Transverse colon (tissue), 4 donors: ENCODE data around the gene UBE2R2.
"Not testable (repeated sequence)": the region's sequence is repeated elsewhere in the genome, so short reads cannot be mapped to it uniquely, and the experiment has no call there.

Experiments
- POLR2A ChIP-seq: fragments of 450-650 bp; IDR thresholded peaks from one replicate; pipeline ENCODE4 v1.6.1; 2016; ENCODE audit warnings: antibody characterized with exemption, mild to moderate bottlenecking, moderate library complexity
- POLR2AphosphoS5 ChIP-seq, 3 donors: sonication (generic); formaldehyde crosslinking; IDR thresholded peaks; one replicate each; pipeline ENCODE4 v1.6.1; 2016; ENCODE audit warnings: antibody characterized with exemption in 3 of 3
- TF ChIP-seq, protein P1 (sequence below), 5 experiments: fragments of 200-600 bp in 3 of 5; fragments of 450-650 bp in 2 of 5; sonication (generic) in 3 of 5; IDR thresholded peaks; 1 replicate in 2 of 5; 2 replicates in 3 of 5; pipeline ENCODE4 v1.5.1; 2016 to 2017; ENCODE audit warnings: antibody characterized with exemption in 5 of 5, inconsistent platforms in 3 of 5, mild to moderate bottlenecking in 2 of 5, moderate library complexity in 1 of 5

DNA sequence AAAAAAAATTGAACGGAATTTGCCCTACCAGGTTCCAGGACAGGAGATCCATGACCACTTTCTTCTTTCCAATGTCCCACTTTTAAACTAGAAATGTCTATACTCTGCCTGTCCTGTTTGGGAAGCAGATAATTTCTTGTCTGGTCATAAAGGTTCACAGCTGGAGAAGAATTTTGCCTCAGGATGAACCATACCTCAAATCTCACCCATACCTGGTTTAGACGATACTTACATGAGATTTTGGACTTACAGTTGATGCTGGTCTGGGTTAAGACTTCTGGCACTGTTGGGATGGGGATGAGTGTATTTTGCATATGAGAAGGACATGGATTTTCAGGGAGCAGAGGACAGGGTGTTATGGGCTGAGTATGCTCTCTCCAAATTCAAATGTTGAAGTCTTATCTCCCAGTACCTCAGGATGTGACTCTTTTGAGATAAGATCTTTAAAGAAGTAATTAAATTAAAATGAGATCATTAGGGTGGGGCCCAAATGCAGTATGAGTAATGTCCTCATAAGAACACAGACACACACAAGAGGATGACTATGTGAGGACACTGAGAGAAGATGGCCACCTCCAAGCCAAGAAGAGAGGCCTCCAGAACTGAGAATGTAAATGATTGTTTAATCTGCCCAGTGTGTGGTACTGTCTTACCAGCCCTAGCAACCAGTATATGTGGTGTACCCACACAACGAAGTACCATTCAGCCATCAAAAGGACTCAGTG is 46.6 kb upstream of the UBE2R2 start:
- TF ChIP-seq, protein P1, sequence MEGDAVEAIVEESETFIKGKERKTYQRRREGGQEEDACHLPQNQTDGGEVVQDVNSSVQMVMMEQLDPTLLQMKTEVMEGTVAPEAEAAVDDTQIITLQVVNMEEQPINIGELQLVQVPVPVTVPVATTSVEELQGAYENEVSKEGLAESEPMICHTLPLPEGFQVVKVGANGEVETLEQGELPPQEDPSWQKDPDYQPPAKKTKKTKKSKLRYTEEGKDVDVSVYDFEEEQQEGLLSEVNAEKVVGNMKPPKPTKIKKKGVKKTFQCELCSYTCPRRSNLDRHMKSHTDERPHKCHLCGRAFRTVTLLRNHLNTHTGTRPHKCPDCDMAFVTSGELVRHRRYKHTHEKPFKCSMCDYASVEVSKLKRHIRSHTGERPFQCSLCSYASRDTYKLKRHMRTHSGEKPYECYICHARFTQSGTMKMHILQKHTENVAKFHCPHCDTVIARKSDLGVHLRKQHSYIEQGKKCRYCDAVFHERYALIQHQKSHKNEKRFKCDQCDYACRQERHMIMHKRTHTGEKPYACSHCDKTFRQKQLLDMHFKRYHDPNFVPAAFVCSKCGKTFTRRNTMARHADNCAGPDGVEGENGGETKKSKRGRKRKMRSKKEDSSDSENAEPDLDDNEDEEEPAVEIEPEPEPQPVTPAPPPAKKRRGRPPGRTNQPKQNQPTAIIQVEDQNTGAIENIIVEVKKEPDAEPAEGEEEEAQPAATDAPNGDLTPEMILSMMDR (IDR thresholded peaks at IDR 0.05) = not testable (repeated sequence)
- not testable (repeated sequence) for TF ChIP-seq POLR2A; POLR2AphosphoS5 (IDR thresholded peaks at IDR 0.05)
